DND-41 (cell line): ENCODE data around the gene BACE1-AS.

Experiments
- EZH2 ChIP-seq: IDR thresholded peaks from 3 replicates; pipeline ENCODE4 v1.6.1; 2012; ENCODE audit warnings: borderline replicate concordance, low read depth, mild to moderate bottlenecking, moderate library complexity, low read length, inconsistent platforms; ENCODE audit not compliant: severe bottlenecking
- TF ChIP-seq, protein P1 (sequence below): IDR thresholded peaks from 2 replicates; pipeline ENCODE4 v1.5.1; 2012; ENCODE audit warnings: borderline replicate concordance, low read length, moderate library complexity, mild to moderate bottlenecking; ENCODE audit not compliant: poor library complexity, severe bottlenecking; ENCODE audit errors: extremely low read depth

GRCh38 chr11:117300283-117300663, 9.1 kb downstream of the BACE1-AS start:
- TF ChIP-seq, protein P1, sequence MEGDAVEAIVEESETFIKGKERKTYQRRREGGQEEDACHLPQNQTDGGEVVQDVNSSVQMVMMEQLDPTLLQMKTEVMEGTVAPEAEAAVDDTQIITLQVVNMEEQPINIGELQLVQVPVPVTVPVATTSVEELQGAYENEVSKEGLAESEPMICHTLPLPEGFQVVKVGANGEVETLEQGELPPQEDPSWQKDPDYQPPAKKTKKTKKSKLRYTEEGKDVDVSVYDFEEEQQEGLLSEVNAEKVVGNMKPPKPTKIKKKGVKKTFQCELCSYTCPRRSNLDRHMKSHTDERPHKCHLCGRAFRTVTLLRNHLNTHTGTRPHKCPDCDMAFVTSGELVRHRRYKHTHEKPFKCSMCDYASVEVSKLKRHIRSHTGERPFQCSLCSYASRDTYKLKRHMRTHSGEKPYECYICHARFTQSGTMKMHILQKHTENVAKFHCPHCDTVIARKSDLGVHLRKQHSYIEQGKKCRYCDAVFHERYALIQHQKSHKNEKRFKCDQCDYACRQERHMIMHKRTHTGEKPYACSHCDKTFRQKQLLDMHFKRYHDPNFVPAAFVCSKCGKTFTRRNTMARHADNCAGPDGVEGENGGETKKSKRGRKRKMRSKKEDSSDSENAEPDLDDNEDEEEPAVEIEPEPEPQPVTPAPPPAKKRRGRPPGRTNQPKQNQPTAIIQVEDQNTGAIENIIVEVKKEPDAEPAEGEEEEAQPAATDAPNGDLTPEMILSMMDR = no peak
- TF ChIP-seq EZH2 = no peak
